Fibroblast of lung (primary cell): Measurements from ENCODE around the gene SPINK5. TPM values are rescaled to one million over a fixed set of nuclear protein-coding genes. Genes with fewer than 3 reads are reported as not detected.

Experiments used
- DNase-seq, 2 donors: peaks; one replicate each; pipeline versions ENCODE4 v3.0.0 to v3.0.0-alpha.2; 2010; ENCODE audit warnings: low read depth in 2 of 2
- H2AFZ ChIP-seq: 2 replicates; pipeline ENCODE4 v1.5.1; 2012; ENCODE audit warnings: low read length, control low read depth, inconsistent platforms
- H3K27ac ChIP-seq: 2 replicates; pipeline ENCODE4 v1.5.1; 2011; ENCODE audit warnings: low read length, control low read depth; ENCODE audit not compliant: insufficient read depth
- H3K27me3 ChIP-seq: 2 replicates; pipeline ENCODE4 v1.5.1; 2011; ENCODE audit warnings: mild to moderate bottlenecking, low read length; ENCODE audit not compliant: control insufficient read depth, insufficient read depth
- H3K36me3 ChIP-seq: 2 replicates; pipeline ENCODE4 v1.5.1; 2011; ENCODE audit warnings: low read length; ENCODE audit not compliant: control insufficient read depth, insufficient read depth
- H3K4me1 ChIP-seq: 2 replicates; pipeline ENCODE4 v1.5.1; 2011; ENCODE audit warnings: low read length; ENCODE audit not compliant: control insufficient read depth, insufficient read depth; ENCODE audit errors: extremely low read depth
- H3K4me2 ChIP-seq: 2 replicates; pipeline ENCODE4 v1.5.1; 2011; ENCODE audit warnings: low read length, control low read depth; ENCODE audit not compliant: insufficient read depth; ENCODE audit errors: extremely low read depth
- H3K4me3 ChIP-seq, 4 experiments: fragments of 200-600 bp in 1 of 4; sonication (generic) in 1 of 4; replicated peaks in 1 of 4; 2 replicates each; pipeline ENCODE4 v1.5.1; 2011 to 2016; ENCODE audit warnings: low read length in 4 of 4, low read depth in 3 of 4, mild to moderate bottlenecking in 3 of 4, control low read depth in 2 of 4, inconsistent platforms in 1 of 4, mixed read lengths in 1 of 4; ENCODE audit not compliant: insufficient read depth in 1 of 4; ENCODE audit errors: control extremely low read depth in 1 of 4
- H3K79me2 ChIP-seq: 2 replicates; pipeline ENCODE4 v1.5.1; 2012; ENCODE audit warnings: mild to moderate bottlenecking, low read length, inconsistent platforms; ENCODE audit not compliant: control insufficient read depth, insufficient read depth
- H3K9ac ChIP-seq: 2 replicates; pipeline ENCODE4 v1.5.1; 2011; ENCODE audit warnings: mild to moderate bottlenecking, low read length, control low read depth; ENCODE audit not compliant: insufficient read depth
- H3K9me3 ChIP-seq: 2 replicates; pipeline ENCODE4 v1.5.1; 2012; ENCODE audit warnings: low read depth, low read length; ENCODE audit not compliant: control insufficient read depth, insufficient read depth
- H4K20me1 ChIP-seq: 2 replicates; pipeline ENCODE4 v1.5.1; 2011; ENCODE audit warnings: low read length; ENCODE audit not compliant: control insufficient read depth, insufficient read depth; ENCODE audit errors: extremely low read depth
- CTCF ChIP-seq, 2 donors: IDR thresholded peaks in 1 of 2; conservative IDR thresholded peaks in 1 of 2; 1 replicate in 1 of 2; 2 replicates in 1 of 2; pipeline ENCODE4 v1.5.1; 2011 to 2012; ENCODE audit warnings: low read length in 2 of 2, control low read depth in 1 of 2, inconsistent platforms in 1 of 2, low read depth in 1 of 2, mild to moderate bottlenecking in 1 of 2
- EZH2 ChIP-seq: IDR thresholded peaks from 2 replicates; pipeline ENCODE4 v1.5.1; 2012; ENCODE audit warnings: low read length, control low read depth, mild to moderate bottlenecking; ENCODE audit errors: missing control alignments
- polyA plus RNA-seq, 2 donors: library from polyadenylated mRNA; depleted of rRNA in 1 of 2; stranded (reverse) in 1 of 2; unstranded in 1 of 2; fragments of >200 nt; gene quantifications; 2 replicates each; pipeline ENCODE4 v1.2.1, GENCODE V29; 2011 to 2012; ENCODE audit warnings: missing spikeins in 1 of 2
- total RNA-seq: library from RNA; depleted of rRNA; stranded (reverse); fragments of >200 nt; gene quantifications from 2 replicates; pipeline ENCODE4 v1.2.1, GENCODE V29; 2014

SPINK5 gene
- total and polyA plus RNA-seq, 2 donors (not counting 1 experiment from before 2014, with no cell fraction given): not detected

DNA sequence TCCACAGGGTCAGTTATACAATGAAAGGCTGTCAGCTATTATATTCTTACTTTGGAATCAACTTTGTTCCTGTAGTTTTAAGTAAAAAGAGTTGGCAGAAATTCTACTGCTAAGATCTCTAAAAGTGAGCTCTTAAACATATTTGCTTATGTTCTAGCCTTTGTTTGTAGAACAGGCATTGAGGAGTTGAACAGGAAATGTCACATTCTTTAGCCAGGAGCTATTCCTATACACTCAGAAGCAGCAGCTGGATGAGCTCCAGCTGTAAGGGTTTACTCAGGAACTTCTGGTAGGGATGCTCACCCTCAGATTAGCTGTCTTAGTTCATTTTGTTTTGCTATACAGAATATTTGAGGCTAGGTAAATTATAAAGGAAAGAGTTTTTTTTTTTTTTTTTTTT is 82.1 kb downstream of the SPINK5 start:
- H2AFZ ChIP-seq: no peak overlapping the region
- H3K9me3 ChIP-seq: no peaks in the 10 kb centered on the region
- H3K4me1 ChIP-seq: no peaks in the 10 kb centered on the region
- no peak overlapping the region for H3K4me3 ChIP-seq
- H3K9ac ChIP-seq: no peak overlapping the region
- H4K20me1 ChIP-seq: no peaks in the 10 kb centered on the region
- H3K27me3 ChIP-seq: no peaks in the 10 kb centered on the region
- no peak for TF ChIP-seq CTCF (conservative IDR thresholded peaks at IDR 0.05 in 1 of 2, IDR thresholded peaks at IDR 0.05 in 1 of 2; ENCODE audit: low read depth in 1 of 2, low read length in 2 of 2)
- no peak for TF ChIP-seq EZH2
- no peaks in the 10 kb centered on the region for H3K36me3 ChIP-seq
- H3K27ac ChIP-seq: no peak overlapping the region
- peak; percentile 15 to 44 for DNase-seq
- no peak overlapping the region for H3K4me2 ChIP-seq
- H3K79me2 ChIP-seq: no peaks in the 10 kb centered on the region

DNA sequence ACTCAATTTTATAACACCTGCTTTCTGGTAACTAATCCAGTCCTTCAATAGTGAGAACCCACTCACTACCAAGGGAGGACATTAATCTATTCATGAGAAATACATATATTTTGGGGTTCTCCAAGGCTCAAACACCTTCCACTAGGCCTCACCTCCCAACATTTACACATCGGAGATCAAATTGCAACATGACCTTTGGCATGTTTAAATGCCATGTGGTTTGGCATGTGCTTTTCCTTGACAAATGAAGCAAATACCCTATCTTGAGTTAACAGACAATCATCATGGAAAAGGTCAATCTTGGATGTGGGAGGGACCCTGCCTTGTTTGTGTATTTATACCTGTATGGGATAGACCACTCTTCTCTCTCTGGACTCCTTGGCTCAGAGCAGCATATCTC is 82.7 kb downstream of the SPINK5 start:
- Histone ChIP-seq H3K27me3 (no peaks in the 10 kb centered on the region), H3K4me1 (no peaks in the 10 kb centered on the region), H3K9me3 (no peaks in the 10 kb centered on the region), H3K9ac (no peak overlapping the region), H3K27ac (no peak overlapping the region), H3K79me2 (no peaks in the 10 kb centered on the region), H3K36me3 (no peaks in the 10 kb centered on the region), H4K20me1 (no peaks in the 10 kb centered on the region), H3K4me2 (no peak overlapping the region), H2AFZ (no peak overlapping the region), H3K4me3 (no peak overlapping the region)
- TF ChIP-seq CTCF (conservative IDR thresholded peaks at IDR 0.05 in 1 of 2, IDR thresholded peaks at IDR 0.05 in 1 of 2; ENCODE audit: low read depth in 1 of 2, low read length in 2 of 2) (no peak), EZH2 (no peak)
- no peak for DNase-seq

DNA sequence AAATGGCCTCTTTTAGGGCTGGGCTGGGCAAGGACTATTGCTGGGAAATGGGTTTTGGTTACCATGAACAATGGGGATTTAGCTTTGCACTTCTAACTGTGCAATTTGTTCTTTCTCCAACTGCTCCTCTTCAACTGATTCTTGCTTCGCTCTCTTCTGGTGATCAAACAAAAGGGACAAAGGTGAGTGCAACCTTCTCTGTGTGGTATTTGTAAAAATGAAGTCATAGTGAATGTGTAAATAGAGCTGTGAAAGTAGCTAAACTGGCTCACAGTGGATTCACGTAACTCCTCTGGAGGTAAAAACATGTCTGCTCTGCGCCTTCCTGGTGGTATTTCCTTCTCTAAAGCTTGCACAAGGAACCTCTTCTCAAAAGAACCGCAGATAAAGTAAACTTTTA is 83.6 kb downstream of the SPINK5 start:
- no peaks in the 10 kb centered on the region for H4K20me1 ChIP-seq
- H3K9me3 ChIP-seq: no peaks in the 10 kb centered on the region
- no peak overlapping the region for H3K9ac ChIP-seq
- H3K4me1 ChIP-seq: no peaks in the 10 kb centered on the region
- no peaks in the 10 kb centered on the region for H3K27me3 ChIP-seq
- TF ChIP-seq CTCF (conservative IDR thresholded peaks at IDR 0.05 in 1 of 2, IDR thresholded peaks at IDR 0.05 in 1 of 2; ENCODE audit: low read depth in 1 of 2, low read length in 2 of 2) (no peak), EZH2 (no peak)
- DNase-seq: no peak
- no peaks in the 10 kb centered on the region for H3K79me2 ChIP-seq
- no peak overlapping the region for H3K4me3 ChIP-seq
- H3K27ac ChIP-seq: no peak overlapping the region
- no peak overlapping the region for H3K4me2 ChIP-seq
- no peaks in the 10 kb centered on the region for H3K36me3 ChIP-seq
- no peak overlapping the region for H2AFZ ChIP-seq
